Kidney epithelial cell (primary cell): ENCODE measurements around the gene SPINK2. TPM values are rescaled to one million over a fixed set of nuclear protein-coding genes. Genes with fewer than 3 reads are reported as not detected.

Experiments
- DNase-seq: peaks from one replicate; pipeline ENCODE4 v3.0.0-alpha.2; 2010; ENCODE audit warnings: low read depth
- H3K27me3 ChIP-seq: 2 replicates; pipeline ENCODE4 v1.6.0; 2011; ENCODE audit warnings: low read length; ENCODE audit not compliant: control insufficient read depth, insufficient read depth
- H3K36me3 ChIP-seq: 2 replicates; pipeline ENCODE4 v1.5.1; 2011; ENCODE audit warnings: low read length; ENCODE audit not compliant: control insufficient read depth, insufficient read depth
- H3K4me3 ChIP-seq: 2 replicates; pipeline ENCODE4 v1.5.1; 2011; ENCODE audit warnings: low read depth, mild to moderate bottlenecking, control low read depth, low read length
- total RNA-seq: library from RNA; depleted of rRNA; stranded (reverse); fragments of >200 nt; gene quantifications from 2 replicates; pipeline ENCODE4 v1.2.3, GENCODE V29; 2015
- TF ChIP-seq, protein P1 (sequence below): IDR thresholded peaks from 2 replicates; pipeline ENCODE4 v1.5.1; 2011; ENCODE audit warnings: mild to moderate bottlenecking, moderate library complexity, low read length, control low read depth, inconsistent platforms; ENCODE audit not compliant: insufficient read depth, poor library complexity, severe bottlenecking

SPINK2 gene
- total RNA-seq, 1 donor from 2014 or later: not detected

DNA sequence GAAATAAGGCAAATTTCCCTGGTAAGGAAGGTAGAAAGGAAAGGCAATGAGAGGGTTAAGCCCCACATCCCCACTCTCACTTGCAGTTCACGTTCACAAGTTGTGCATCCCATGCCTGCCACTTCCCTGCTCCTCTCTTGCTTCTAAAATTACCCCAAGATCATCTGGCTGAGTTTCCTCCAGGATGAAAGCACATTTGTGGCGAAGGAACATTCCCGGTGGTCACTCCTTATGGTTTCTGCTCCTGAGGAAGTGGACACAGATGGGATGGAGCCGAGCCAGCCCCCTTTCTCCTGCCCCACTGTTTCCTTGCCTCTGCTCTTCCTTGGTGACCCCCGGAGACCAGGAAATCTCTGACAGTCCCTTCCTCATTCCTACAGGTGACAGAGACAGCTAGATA, 37.5 kb downstream of the SPINK2 start:
- no peak overlapping the region for H3K4me3 ChIP-seq
- no peaks in the 10 kb centered on the region for H3K27me3 ChIP-seq
- no peak for DNase-seq
- no peaks in the 10 kb centered on the region for H3K36me3 ChIP-seq
- TF ChIP-seq, protein P1, sequence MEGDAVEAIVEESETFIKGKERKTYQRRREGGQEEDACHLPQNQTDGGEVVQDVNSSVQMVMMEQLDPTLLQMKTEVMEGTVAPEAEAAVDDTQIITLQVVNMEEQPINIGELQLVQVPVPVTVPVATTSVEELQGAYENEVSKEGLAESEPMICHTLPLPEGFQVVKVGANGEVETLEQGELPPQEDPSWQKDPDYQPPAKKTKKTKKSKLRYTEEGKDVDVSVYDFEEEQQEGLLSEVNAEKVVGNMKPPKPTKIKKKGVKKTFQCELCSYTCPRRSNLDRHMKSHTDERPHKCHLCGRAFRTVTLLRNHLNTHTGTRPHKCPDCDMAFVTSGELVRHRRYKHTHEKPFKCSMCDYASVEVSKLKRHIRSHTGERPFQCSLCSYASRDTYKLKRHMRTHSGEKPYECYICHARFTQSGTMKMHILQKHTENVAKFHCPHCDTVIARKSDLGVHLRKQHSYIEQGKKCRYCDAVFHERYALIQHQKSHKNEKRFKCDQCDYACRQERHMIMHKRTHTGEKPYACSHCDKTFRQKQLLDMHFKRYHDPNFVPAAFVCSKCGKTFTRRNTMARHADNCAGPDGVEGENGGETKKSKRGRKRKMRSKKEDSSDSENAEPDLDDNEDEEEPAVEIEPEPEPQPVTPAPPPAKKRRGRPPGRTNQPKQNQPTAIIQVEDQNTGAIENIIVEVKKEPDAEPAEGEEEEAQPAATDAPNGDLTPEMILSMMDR: no peak

DNA sequence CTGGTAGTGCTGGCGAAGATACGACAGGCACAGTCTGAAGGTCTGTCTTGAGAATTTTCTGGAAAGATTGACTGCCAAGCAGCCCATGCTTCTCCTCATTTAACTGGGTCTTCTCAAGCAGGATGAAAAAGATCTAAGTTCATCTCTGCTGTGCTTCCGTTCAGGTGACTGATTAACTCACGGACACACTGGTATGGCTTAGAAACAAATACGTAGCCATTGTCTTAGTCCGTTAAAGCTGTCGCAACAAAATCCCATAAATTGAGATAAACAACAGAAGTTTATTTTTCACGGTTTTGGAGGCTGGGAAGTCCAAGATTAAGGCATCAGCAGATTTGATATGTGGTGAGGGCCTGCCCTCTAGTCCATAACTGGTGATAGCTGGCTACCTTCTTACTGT, 39.5 kb downstream of the SPINK2 start:
- H3K4me3 ChIP-seq: no peak overlapping the region
- H3K27me3 ChIP-seq: no peaks in the 10 kb centered on the region
- TF ChIP-seq, protein P1: no peak
- H3K36me3 ChIP-seq: no peaks in the 10 kb centered on the region
- DNase-seq: no peak

DNA sequence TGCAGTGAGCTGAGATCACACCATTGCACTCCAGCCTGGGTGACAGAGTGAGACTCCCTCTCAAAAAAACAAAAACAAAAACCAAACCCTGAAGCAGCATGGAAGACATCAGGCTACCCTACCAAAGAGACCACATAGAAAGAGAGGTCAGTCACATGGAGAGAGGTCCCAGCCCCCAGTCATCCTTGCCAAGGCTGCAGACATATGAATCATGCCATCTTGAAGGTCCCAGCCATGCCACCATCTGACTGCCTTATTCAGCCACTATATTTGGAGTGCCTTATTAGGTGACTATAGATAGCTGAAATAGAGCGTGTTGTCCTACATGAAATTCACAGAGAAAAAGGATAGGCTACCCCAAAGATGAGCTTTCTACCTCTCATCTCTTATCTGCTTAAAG, 48.2 kb downstream of the SPINK2 start:
- Histone ChIP-seq H3K4me3 (no peak overlapping the region), H3K36me3 (no peaks in the 10 kb centered on the region), H3K27me3 (no peaks in the 10 kb centered on the region)
- DNase-seq: no peak
- TF ChIP-seq, protein P1: no peak

DNA sequence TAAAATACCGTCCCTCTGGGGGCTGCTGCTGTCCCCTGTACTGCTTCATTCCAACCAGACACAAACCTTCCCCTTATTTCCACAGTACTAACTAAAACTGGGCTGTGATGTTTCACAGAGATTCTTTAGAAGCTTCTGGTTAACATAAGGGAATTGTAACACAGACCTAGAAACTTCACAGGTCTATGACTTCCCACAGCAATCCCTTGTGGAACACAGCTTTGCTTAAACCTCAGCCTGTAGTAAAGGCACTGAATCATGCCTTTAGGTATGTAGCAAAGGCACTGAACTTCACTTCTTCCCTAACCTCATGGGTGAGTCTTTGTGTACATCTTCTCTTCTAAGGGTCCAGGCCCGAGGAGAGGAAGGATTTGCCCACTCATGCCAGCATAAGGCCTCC, 49.4 kb downstream of the SPINK2 start:
- Histone ChIP-seq H3K27me3 (no peaks in the 10 kb centered on the region), H3K4me3 (no peak overlapping the region), H3K36me3 (no peaks in the 10 kb centered on the region)
- no peak for DNase-seq
- TF ChIP-seq, protein P1: no peak

DNA sequence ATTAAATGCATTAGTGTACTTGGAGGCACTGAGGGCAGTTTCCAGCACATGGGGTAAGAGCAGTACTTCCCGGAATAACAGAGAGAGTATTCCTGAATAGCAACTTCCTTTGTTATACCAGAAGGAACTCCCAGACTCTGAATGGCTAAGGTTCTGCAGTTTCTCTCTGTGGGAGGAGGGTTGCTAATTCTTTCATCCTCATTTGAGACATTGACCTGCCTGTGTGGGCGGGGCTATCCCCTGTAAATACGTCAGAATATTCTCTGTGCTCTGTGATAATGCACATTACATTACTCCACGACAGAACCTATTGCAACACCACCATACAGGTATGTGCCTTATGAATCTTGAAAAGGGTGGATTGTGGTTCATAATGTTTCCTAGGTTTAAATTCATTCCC, 52.7 kb downstream of the SPINK2 start:
- Histone ChIP-seq H3K27me3 (no peaks in the 10 kb centered on the region), H3K4me3 (no peak overlapping the region), H3K36me3 (no peaks in the 10 kb centered on the region)
- DNase-seq: no peak
- TF ChIP-seq, protein P1: no peak

DNA sequence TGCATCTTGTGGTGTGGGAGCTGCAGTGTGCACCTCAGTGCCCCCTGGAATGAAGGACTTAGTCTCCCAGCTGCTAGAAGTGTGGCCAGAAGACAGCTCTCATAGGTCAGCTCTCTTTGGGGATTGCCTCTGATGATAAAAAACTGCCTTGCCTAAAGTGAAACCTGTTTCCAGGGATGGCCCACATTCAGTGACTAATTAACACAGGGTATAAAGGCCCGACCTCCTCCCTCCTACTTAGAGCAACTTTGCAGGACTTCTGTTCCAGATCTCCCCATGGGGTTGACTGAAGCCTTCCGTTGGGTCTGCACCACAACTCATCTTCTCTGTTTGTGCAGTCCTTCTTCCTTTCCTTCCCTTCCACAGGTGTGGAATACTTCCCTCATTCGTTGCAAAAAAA, 53.2 kb downstream of the SPINK2 start:
- TF ChIP-seq, protein P1: no peak
- H3K36me3 ChIP-seq: no peaks in the 10 kb centered on the region
- DNase-seq: no peak
- no peak overlapping the region for H3K4me3 ChIP-seq
- H3K27me3 ChIP-seq: no peaks in the 10 kb centered on the region
